Mucosa of descending colon (tissue), 3 donors: ENCODE measurements around the gene SRD5A3. TPM values are rescaled to one million over a fixed set of nuclear protein-coding genes. Genes with fewer than 3 reads are reported as not detected.
A peak's percentile ranks its signal among the peaks of the same experiment; 100 is the strongest.

Experiments
- ATAC-seq: fragments of 200-7000 bp; cut with Tn5 transposase; one replicate; pipeline ENCODE4 v1.9.1; 2020; ENCODE audit warnings: mild to moderate bottlenecking, moderate library complexity
- DNase-seq, 3 donors: peaks; one replicate each; pipeline ENCODE4 v3.0.0-alpha.2; 2020
- H3K36me3 ChIP-seq: fragments of 200-600 bp; one replicate; pipeline ENCODE4 v1.8.0; 2021; ENCODE audit warnings: low read depth, mild to moderate bottlenecking
- H3K4me1 ChIP-seq: fragments of 200-600 bp; one replicate; pipeline ENCODE4 v1.8.0; 2021; ENCODE audit warnings: low read depth, mild to moderate bottlenecking
- H3K4me3 ChIP-seq: fragments of 200-600 bp; one replicate; pipeline ENCODE4 v1.8.0; 2021; ENCODE audit warnings: mild to moderate bottlenecking
- H3K9me3 ChIP-seq: fragments of 200-600 bp; one replicate; pipeline ENCODE4 v1.8.0; 2021; ENCODE audit warnings: mild to moderate bottlenecking
- intact Hi-C, 2 donors: fragments of 100-400 bp; cut with DNase I in 1 of 2; cut with micrococcal nuclease in 1 of 2; formaldehyde crosslinking; loops; one replicate each; pipeline versions ENCODE4 v1.11.0 to v1.11.1; 2022; cut with DNase I, micrococcal nuclease
- total RNA-seq, 3 donors: library from RNA; stranded (reverse); fragmentation: NEBNext Ultra II Directional in 2 of 3; extraction: Animal tissue kit (Norgen Biotek cat#: 25700) in 2 of 3; gene quantifications; one replicate each; pipeline versions ENCODE4 v1.2.1 to v1.2.4, GENCODE V29; 2021 to 2023
- TF ChIP-seq, protein P1 (sequence below): fragments of 200-600 bp; IDR thresholded peaks from one replicate; pipeline ENCODE4 v1.8.0; 2022; ENCODE audit warnings: antibody characterized with exemption, mild to moderate bottlenecking
- donor health status: DM: no; HTN: no; CAD: no; lungs with moderate emphysema.
- donor health status: DM: no; HTN: no; CAD: no.
- donor health status: DM: no; HTN: yes; CAD: no.

SRD5A3 gene
- total RNA-seq, 3 donors from 2014 or later: 5.9 to 14.7 (median 14.0) TPM

GRCh38 chr4:55409468-55410171 is 63.6 kb downstream of the SRD5A3 start:
- TF ChIP-seq, protein P1, sequence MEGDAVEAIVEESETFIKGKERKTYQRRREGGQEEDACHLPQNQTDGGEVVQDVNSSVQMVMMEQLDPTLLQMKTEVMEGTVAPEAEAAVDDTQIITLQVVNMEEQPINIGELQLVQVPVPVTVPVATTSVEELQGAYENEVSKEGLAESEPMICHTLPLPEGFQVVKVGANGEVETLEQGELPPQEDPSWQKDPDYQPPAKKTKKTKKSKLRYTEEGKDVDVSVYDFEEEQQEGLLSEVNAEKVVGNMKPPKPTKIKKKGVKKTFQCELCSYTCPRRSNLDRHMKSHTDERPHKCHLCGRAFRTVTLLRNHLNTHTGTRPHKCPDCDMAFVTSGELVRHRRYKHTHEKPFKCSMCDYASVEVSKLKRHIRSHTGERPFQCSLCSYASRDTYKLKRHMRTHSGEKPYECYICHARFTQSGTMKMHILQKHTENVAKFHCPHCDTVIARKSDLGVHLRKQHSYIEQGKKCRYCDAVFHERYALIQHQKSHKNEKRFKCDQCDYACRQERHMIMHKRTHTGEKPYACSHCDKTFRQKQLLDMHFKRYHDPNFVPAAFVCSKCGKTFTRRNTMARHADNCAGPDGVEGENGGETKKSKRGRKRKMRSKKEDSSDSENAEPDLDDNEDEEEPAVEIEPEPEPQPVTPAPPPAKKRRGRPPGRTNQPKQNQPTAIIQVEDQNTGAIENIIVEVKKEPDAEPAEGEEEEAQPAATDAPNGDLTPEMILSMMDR: no peak
- no peaks in the 10 kb centered on the region for H3K36me3 ChIP-seq
- DNase-seq: no peak
- peak; percentile 37 for ATAC-seq
- no peaks in the 10 kb centered on the region for H3K9me3 ChIP-seq
- no peaks in the 10 kb centered on the region for H3K4me1 ChIP-seq
- intact Hi-C loops: no loop called here
- H3K4me3 ChIP-seq: no peak overlapping the region

DNA sequence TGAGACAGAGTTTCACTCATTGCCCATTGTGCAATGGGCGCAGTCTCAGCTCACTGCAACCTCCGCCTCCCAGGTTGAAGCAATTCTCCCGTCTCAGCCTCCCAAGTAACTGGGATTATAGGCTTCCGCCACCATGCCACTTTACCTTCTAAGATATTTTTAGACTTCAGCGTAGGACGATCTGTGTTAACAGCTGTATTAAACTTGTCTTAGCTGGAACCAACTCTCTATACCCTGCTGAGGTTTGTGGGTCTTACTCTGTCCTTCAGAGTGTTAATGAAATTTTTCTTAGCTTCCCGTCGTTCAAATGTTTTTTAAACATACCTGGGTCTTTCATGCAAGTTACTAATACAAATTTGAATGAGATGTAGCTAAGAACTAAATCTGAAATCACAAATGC is 64.4 kb downstream of the SRD5A3 start:
- Histone ChIP-seq H3K9me3 (no peaks in the 10 kb centered on the region), H3K4me3 (no peak overlapping the region), H3K4me1 (no peaks in the 10 kb centered on the region), H3K36me3 (no peaks in the 10 kb centered on the region)
- no peak for DNase-seq
- ATAC-seq: no peak
- TF ChIP-seq, protein P1: no peak
- intact Hi-C loops: no loop called here

GRCh38 chr4:55411621-55412020 is 65.6 kb downstream of the SRD5A3 start:
- H3K9me3 ChIP-seq: no peaks in the 10 kb centered on the region
- DNase-seq: no peak
- TF ChIP-seq, protein P1: no peak
- H3K4me3 ChIP-seq: no peak overlapping the region
- ATAC-seq: no peak
- intact Hi-C loops: no loop called here
- no peaks in the 10 kb centered on the region for H3K36me3 ChIP-seq
- no peaks in the 10 kb centered on the region for H3K4me1 ChIP-seq

DNA sequence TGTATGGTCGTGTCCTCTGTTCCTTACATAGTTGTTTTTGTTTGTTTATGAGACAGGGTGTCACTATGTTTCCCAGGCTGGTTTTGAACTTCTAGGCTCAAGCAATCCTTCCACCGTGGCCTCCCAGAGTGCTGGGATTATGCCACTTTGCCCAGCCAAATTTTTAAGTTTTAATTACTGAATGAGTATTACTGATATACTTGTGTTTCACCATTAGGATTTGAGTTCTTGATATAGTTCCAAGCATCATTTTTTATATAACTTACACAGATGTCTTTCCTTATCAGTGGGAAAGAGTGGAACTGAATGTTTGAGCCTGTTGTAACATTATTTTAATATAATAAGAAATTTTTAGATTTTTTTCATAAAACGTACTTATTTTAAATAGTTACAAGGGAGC is 70.1 kb downstream of the SRD5A3 start:
- Histone ChIP-seq H3K4me1 (no peaks in the 10 kb centered on the region), H3K36me3 (no peaks in the 10 kb centered on the region), H3K4me3 (no peak overlapping the region), H3K9me3 (no peaks in the 10 kb centered on the region)
- intact Hi-C loops: no loop called here
- TF ChIP-seq, protein P1: no peak
- ATAC-seq (no peak), DNase-seq (no peak)

Other genes starting within 250 kb of the SRD5A3 start
- 1 to 10 TPM; 2.4 to 5.8 (median 5.1) TPM for gene KDR, start 220.6 kb upstream of the SRD5A3 start, total RNA-seq
- 10 to 100 TPM; 56.4 to 85.8 (median 77.6) TPM for gene TMEM165, start 49.7 kb downstream of the SRD5A3 start, total RNA-seq
- 10 to 100 TPM; 17.4 to 33.1 (median 25.3) TPM for gene CLOCK, start 200.7 kb downstream of the SRD5A3 start, total RNA-seq
- gene PDCL2, start 246.0 kb downstream of the SRD5A3 start, total RNA-seq: not detected